Suprapubic skin (tissue), 4 donors: ENCODE results near the gene GET4.

Experiments
- POLR2A ChIP-seq, 2 donors: fragments of 450-650 bp; IDR thresholded peaks; one replicate each; pipeline ENCODE4 v1.6.1; 2017; ENCODE audit warnings: antibody characterized with exemption in 2 of 2, mild to moderate bottlenecking in 2 of 2, moderate library complexity in 2 of 2
- POLR2AphosphoS5 ChIP-seq, 3 donors: sonication (generic); formaldehyde crosslinking; IDR thresholded peaks; one replicate each; pipeline ENCODE4 v1.6.1; 2017; ENCODE audit warnings: antibody characterized with exemption in 3 of 3
- TF ChIP-seq, protein P1 (sequence below), 2 donors: fragments of 200-600 bp in 1 of 2; fragments of 450-650 bp in 1 of 2; sonication (generic) in 1 of 2; IDR thresholded peaks; one replicate each; pipeline ENCODE4 v1.5.1; 2016 to 2019; ENCODE audit warnings: antibody characterized with exemption in 2 of 2, mild to moderate bottlenecking in 1 of 2, moderate library complexity in 1 of 2

GRCh38 chr7:876972-877311 is 588 bp downstream of the GET4 start:
- TF ChIP-seq, protein P1, sequence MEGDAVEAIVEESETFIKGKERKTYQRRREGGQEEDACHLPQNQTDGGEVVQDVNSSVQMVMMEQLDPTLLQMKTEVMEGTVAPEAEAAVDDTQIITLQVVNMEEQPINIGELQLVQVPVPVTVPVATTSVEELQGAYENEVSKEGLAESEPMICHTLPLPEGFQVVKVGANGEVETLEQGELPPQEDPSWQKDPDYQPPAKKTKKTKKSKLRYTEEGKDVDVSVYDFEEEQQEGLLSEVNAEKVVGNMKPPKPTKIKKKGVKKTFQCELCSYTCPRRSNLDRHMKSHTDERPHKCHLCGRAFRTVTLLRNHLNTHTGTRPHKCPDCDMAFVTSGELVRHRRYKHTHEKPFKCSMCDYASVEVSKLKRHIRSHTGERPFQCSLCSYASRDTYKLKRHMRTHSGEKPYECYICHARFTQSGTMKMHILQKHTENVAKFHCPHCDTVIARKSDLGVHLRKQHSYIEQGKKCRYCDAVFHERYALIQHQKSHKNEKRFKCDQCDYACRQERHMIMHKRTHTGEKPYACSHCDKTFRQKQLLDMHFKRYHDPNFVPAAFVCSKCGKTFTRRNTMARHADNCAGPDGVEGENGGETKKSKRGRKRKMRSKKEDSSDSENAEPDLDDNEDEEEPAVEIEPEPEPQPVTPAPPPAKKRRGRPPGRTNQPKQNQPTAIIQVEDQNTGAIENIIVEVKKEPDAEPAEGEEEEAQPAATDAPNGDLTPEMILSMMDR (IDR thresholded peaks at IDR 0.05): no peak
- TF ChIP-seq POLR2A (IDR thresholded peaks at IDR 0.05) (no peak), POLR2AphosphoS5 (IDR thresholded peaks at IDR 0.05) (no peak)
